Kidney (tissue), 14 donors: Measurements from ENCODE around the gene SORCS2. TPM values are rescaled to one million over a fixed set of nuclear protein-coding genes. Genes with fewer than 3 reads are reported as not detected.

Experiments used
- DNase-seq, 5 donors: peaks; one replicate each; pipeline ENCODE4 v3.0.0-alpha.2; 2013 to 2020
- FAIRE-seq: peaks from 2 replicates; lab custom pipeline; 2012; peaks lifted over from hg19 to GRCh38; lab: Jason Lieb, UNC
- H3K27ac ChIP-seq, 2 donors: one replicate each; pipeline ENCODE4 v1.7.0; 2013; ENCODE audit warnings: low read depth in 2 of 2, low read length in 2 of 2, inconsistent platforms in 1 of 2
- H3K27me3 ChIP-seq: one replicate; pipeline ENCODE4 v1.7.1; 2013; ENCODE audit warnings: low read length, inconsistent platforms; ENCODE audit not compliant: control insufficient read depth, insufficient read depth
- H3K36me3 ChIP-seq, 3 donors: one replicate each; pipeline versions ENCODE4 v1.7.0 to v1.7.1; 2013; ENCODE audit warnings: low read length in 3 of 3, control low read depth in 1 of 3, inconsistent platforms in 1 of 3; ENCODE audit not compliant: insufficient read depth in 3 of 3, control insufficient read depth in 2 of 3
- H3K4me1 ChIP-seq, 3 donors: one replicate each; pipeline versions ENCODE4 v1.7.0 to v1.7.1; 2013; ENCODE audit warnings: low read length in 3 of 3, inconsistent platforms in 1 of 3, low read depth in 1 of 3; ENCODE audit not compliant: control insufficient read depth in 2 of 3, insufficient read depth in 2 of 3
- H3K4me3 ChIP-seq, 3 donors: one replicate each; pipeline versions ENCODE4 v1.7.0 to v1.8.1; 2013; ENCODE audit warnings: low read length in 3 of 3, control low read depth in 1 of 3, inconsistent platforms in 1 of 3
- H3K9ac ChIP-seq, 3 donors: one replicate each; pipeline versions ENCODE4 v1.7.0 to v1.7.1; 2013; ENCODE audit warnings: low read length in 3 of 3, control low read depth in 1 of 3, inconsistent platforms in 1 of 3
- H3K9me3 ChIP-seq, 3 donors: one replicate each; pipeline versions ENCODE4 v1.7.0 to v1.7.1; 2013; ENCODE audit warnings: low read length in 3 of 3, control low read depth in 1 of 3, inconsistent platforms in 1 of 3; ENCODE audit not compliant: control insufficient read depth in 2 of 3, insufficient read depth in 1 of 3
- intact Hi-C: fragments of 100-400 bp; cut with DNase I; formaldehyde crosslinking; loops from one replicate; pipeline ENCODE4 v1.11.1; 2022
- polyA plus RNA-seq: library from polyadenylated mRNA; stranded (reverse); fragments of 350-450 nt; fragmentation: Illumina TruSeq; extraction: RNeasy Lipid Tissue Mini Kit (QIAGEN cat#74804); gene quantifications from one replicate; pipeline ENCODE4 v1.2.3, GENCODE V29; 2014; ENCODE audit warnings: low read depth, low replicate concordance; ENCODE audit not compliant: insufficient read depth
- total RNA-seq: library from RNA; stranded (reverse); fragmentation: NEBNext Ultra II Directional; extraction: Animal tissue kit (Norgen Biotek cat#: 25700); gene quantifications from one replicate; pipeline ENCODE4 v1.2.1, GENCODE V29; 2021
- TF ChIP-seq, protein P1 (sequence below): IDR thresholded peaks from 3 replicates; pipeline ENCODE4 v1.5.1; 2012; ENCODE audit warnings: mild to moderate bottlenecking, moderate library complexity, borderline replicate concordance; ENCODE audit not compliant: insufficient read depth; ENCODE audit errors: extremely low read depth
- donor health status: control.
- donor health status: control.
- donor health status: control.
- donor health status: control.
- donor health status: control.
- donor health status: DM: yes; HTN: yes; CAD: no.
- donor health status: Normal renal cell carcinoma (clear cell type).

The SORCS2 gene
- total and polyA plus RNA-seq, 2 donors from 2014 or later = 6.1 to 9.1 TPM

GRCh38 chr4:7754565-7755262 lies 562.4 kb downstream of the SORCS2 start:
- no peaks in the 10 kb centered on the region for H3K9me3 ChIP-seq
- H3K4me1 ChIP-seq = peaks cover 0 to 4% (median 0%) of the 10 kb centered on the region in 3 donors
- no peaks in the 10 kb centered on the region for H3K36me3 ChIP-seq
- TF ChIP-seq, protein P1, sequence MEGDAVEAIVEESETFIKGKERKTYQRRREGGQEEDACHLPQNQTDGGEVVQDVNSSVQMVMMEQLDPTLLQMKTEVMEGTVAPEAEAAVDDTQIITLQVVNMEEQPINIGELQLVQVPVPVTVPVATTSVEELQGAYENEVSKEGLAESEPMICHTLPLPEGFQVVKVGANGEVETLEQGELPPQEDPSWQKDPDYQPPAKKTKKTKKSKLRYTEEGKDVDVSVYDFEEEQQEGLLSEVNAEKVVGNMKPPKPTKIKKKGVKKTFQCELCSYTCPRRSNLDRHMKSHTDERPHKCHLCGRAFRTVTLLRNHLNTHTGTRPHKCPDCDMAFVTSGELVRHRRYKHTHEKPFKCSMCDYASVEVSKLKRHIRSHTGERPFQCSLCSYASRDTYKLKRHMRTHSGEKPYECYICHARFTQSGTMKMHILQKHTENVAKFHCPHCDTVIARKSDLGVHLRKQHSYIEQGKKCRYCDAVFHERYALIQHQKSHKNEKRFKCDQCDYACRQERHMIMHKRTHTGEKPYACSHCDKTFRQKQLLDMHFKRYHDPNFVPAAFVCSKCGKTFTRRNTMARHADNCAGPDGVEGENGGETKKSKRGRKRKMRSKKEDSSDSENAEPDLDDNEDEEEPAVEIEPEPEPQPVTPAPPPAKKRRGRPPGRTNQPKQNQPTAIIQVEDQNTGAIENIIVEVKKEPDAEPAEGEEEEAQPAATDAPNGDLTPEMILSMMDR = no peak
- FAIRE-seq (no peak), DNase-seq (peak in 1 of 5 donors; percentile 71)
- H3K9ac ChIP-seq = no peak overlapping the region
- H3K4me3 ChIP-seq = no peak overlapping the region
- no peak overlapping the region for H3K27ac ChIP-seq
- H3K27me3 ChIP-seq = no peaks in the 10 kb centered on the region
- intact Hi-C loops = no loop called here

GRCh38 chr4:7755561-7755960 lies 563.2 kb downstream of the SORCS2 start:
- Histone ChIP-seq H3K27me3 (no peaks in the 10 kb centered on the region), H3K27ac (no peak overlapping the region), H3K36me3 (no peaks in the 10 kb centered on the region), H3K4me1 (peaks cover 0 to 4% (median 0%) of the 10 kb centered on the region in 3 donors), H3K9ac (no peak overlapping the region), H3K4me3 (no peak overlapping the region), H3K9me3 (no peaks in the 10 kb centered on the region)
- FAIRE-seq (no peak), DNase-seq (peak in 1 of 5 donors; percentile 66)
- TF ChIP-seq, protein P1 = no peak
- intact Hi-C loops = no loop called here

DNA sequence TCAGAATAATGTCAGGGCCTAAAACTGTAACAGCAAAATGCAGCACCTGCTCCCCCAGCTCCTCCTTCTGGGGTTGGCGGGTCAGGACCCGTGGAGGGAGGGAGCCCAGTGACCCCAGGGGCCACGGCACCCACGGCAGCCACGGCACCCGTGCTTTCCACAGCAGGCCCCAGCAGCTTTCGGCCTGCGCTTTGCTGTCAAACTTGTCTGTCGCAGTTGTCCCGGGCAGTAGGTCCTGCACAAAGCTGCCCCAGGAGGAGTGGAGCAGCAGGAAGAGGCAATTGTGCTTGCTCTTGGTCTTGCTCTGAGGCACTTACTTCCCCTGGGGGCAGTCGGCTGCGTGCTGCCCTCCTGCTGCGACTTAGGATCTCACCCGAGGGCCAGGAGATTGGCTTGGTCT lies 563.7 kb downstream of the SORCS2 start:
- Histone ChIP-seq H3K27me3 (no peaks in the 10 kb centered on the region), H3K9me3 (no peaks in the 10 kb centered on the region), H3K4me3 (no peak overlapping the region), H3K36me3 (no peaks in the 10 kb centered on the region), H3K27ac (no peak overlapping the region), H3K4me1 (peaks cover 0 to 4% (median 0%) of the 10 kb centered on the region in 3 donors), H3K9ac (no peak overlapping the region)
- TF ChIP-seq, protein P1 = no peak
- DNase-seq (peak in 1 of 5 donors; percentile 54), FAIRE-seq (no peak)
- intact Hi-C loops = no loop called here
